PFSK-1 (cell line): Measurements from ENCODE around the gene IGSF9B.

Experiments used
- POLR2AphosphoS5 ChIP-seq: IDR thresholded peaks from 2 replicates; pipeline ENCODE4 v1.6.1; 2012; ENCODE audit warnings: low read depth, mild to moderate bottlenecking, control low read depth, low read length, moderate library complexity
- SIN3A ChIP-seq: IDR thresholded peaks from 2 replicates; pipeline ENCODE4 v1.6.1; 2012; ENCODE audit warnings: mild to moderate bottlenecking, low read length, moderate library complexity, borderline replicate concordance; ENCODE audit not compliant: insufficient read depth

DNA sequence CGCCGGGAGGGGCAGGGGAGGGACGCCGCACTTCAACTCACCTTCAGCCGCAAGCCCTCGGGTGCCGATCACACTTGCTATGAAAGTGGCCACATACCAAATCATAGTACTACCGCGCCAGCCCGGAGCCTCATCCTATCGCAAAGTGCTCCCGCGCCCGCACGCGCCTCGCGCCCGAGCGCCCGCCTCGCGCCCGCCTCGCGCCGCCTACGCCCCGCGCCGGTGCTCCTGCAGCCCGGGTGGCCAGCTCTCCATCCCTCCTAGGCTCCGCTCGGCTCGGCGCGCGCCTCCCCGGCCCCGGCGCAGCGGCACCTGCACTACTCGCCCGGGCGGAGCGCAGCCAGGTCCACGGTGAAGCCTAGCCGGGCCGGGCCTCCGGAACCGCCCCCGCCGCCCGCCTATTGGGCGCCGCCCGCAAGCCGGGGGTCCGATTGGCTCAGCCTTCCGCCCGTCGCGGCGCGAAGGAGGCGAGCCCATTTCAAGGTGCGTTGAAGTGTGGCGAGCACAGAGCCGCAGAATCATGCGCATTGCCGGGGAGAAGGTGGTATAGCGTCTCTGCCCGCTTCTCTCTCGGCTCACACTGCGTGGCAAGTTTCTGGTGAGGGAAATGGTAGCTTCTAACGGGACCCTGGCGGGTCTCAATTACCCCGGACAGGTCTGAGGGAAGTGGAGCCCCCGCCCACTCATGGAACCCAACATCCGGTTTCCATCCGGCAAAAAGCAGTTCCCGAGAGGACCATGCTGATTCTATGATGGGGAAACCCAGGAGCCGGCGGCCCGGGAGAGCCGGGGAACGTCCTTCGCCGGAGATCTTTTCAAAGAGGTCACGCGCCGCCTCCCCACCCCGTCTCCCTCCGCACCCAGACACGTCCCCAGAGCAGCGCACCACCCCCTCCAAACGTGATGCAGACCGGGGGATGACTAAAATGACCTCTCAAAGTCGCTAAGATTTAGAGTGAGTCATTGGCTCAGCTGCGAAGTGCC is at the start of gene IGSF9B:
- no peak for TF ChIP-seq POLR2AphosphoS5
- TF ChIP-seq SIN3A, result no peak
